GM18858 (cell line): ENCODE measurements around the gene STAC2.

Experiments
- ATAC-seq: cut with Tn5 transposase; IDR thresholded peaks from one replicate; pipeline ENCODE4 v1.9.1; 2021; ENCODE audit not compliant: unreplicated experiment

Gene STAC2

GRCh38 chr17:39212195-39212810, 13.4 kb downstream of the STAC2 start:
- no peak for ATAC-seq

GRCh38 chr17:39210093-39210434, 15.7 kb downstream of the STAC2 start:
- no peak for ATAC-seq

- ATAC-seq = no peak
Observed at GRCh38 chr17:39209317-39210092, 16.2 kb downstream of the STAC2 start.

DNA sequence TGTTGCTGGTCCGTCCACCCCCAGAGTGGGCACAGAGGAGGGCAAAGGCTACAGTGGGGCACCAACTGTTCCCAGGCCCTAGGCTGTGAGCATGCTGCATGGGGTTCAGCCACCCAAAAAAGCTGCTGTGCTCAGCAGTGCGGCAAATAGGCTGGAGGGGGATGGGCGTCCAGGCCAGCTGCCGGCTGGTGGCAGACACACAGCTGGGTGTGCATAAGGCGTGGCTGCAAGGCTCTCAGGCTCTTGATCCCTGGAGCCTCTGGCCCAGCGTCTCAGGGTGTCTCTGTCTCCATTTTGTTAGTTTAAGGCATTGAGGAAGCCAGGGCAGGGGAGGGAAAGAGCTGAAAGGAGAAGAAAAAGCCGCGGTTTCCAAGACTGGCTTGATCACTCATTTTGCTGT, 16.9 kb downstream of the STAC2 start:
- no peak for ATAC-seq

DNA sequence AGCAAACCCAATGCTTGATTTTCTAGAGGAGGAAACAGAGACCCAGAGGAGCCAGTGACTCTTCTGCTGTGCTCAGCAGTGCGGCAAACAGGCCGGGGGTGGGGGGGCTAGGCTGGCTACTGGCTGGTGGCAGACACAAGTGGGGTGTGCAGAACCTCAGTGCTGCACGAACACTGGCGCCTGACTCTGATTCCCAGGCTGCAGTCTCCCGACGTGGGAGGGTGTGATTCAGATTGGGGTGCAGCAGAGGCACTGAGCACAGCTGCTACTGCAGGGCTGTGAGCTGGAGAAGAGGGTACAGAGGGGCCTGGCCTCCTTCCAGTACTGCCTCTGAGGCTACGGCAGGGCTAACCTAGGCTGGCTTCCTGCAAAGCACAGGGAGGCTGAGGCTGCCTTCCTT, 17.6 kb downstream of the STAC2 start:
- no peak for ATAC-seq

DNA sequence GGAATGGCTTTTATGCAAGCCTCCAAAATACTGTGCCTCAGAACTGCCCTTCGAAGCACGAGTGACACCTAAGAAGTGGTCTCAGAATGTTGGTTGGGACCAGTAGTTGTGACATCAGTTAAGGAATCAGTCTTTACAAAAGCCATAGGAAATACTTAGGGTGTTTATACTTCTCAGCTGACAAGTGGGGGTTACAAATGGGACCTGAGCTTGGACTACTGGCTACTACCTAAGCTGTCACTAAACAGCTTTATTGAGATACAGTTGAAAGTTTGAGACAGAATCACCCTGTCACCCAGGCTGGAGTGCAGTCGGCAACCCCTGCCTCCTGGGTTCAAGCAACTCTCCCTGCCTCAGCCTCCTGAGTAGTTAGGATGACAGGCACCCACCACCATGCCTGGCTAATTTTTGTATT, 20.6 kb downstream of the STAC2 start:
- no peak for ATAC-seq

DNA sequence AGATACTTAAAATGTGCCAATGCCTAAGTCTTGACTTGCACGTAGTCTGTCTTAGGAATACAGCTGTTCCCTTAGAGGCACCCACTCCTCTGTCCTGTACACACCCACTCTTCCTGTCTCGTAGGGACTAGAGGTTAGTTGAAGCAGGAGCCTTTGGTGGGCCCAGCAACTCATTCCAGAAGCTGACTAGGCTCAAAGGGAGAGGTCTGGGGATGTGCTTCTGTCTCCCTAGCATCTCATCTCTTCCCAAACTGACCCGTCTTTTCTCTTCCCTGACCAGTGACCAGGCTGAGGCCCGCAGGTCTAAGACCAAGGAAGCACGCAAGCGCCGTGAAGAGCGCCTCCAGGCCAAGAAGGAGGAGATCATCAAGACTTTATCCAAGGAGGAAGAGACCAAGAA, 21.5 kb downstream of the STAC2 start:
- ATAC-seq = no peak

GRCh38 chr17:39200957-39201510, 24.7 kb downstream of the STAC2 start:
- ATAC-seq = no peak

DNA sequence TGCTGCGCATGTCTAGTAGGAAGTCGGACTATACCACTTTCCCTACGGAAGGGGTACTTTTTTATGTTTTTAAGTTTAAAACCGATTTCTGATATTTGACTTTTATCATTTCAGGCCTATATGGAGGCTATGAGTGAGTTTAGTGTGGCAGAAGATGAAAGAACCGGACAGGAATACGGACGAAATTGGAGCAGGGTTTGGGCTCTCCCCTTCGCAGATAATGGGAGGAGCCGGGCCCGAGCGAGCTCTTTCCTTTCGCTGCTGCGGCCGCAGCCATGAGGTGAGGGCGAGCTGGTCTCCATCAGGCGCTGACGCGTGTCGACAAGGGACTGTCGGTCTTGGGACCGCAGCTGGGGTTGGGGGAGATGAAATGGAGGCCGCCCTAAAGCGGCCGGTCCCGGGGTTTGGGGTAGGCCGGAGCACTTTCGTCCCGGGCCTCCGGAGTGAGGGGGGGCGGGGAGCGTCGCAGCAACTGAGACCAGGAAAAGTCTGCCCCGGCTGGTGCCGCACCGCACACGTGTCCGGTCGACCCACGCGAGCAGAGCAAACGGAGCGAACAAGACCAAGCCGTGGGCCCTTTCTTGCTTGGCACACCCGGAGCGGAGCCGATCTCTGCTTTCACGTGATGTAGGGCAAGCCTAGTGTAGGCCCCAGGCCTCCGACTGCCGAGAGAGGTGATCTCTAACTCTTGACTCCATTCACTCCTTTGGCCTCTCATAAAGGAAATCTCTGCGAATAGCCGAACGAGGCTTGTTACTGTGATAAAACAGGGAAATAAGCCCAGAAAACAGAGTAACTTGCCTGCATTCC, 25.5 kb downstream of the STAC2 start, which contains the start of gene RPL19:
Gene RPL19 (plus strand): TSS at position 214 of the 810 bp plus-strand sequence. CDS start 62 bp downstream, at position 276.
- ATAC-seq = peak; percentile 41

- ATAC-seq = peak; percentile 59
Observed at GRCh38 chr17:39199820-39200069, 26.0 kb downstream of the STAC2 start.

DNA sequence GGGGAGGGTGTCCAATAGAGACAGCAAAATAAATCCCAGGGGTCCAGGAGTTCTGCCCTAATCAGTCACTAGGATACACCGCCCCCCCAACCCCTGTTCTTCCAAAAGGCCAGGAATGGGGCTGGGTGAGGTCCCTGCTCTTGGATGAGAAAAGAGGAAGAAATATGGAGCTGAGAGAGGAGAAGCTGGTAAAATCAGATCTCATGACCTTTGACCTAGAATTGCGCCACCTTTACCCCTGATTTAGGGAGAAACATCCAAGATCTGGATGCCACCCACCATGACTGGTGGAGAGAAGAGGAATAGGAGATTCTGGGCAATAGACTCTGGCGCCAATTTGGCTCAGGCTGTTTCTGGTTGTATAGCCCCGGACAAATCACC, 27.6 kb downstream of the STAC2 start:
- ATAC-seq = no peak

DNA sequence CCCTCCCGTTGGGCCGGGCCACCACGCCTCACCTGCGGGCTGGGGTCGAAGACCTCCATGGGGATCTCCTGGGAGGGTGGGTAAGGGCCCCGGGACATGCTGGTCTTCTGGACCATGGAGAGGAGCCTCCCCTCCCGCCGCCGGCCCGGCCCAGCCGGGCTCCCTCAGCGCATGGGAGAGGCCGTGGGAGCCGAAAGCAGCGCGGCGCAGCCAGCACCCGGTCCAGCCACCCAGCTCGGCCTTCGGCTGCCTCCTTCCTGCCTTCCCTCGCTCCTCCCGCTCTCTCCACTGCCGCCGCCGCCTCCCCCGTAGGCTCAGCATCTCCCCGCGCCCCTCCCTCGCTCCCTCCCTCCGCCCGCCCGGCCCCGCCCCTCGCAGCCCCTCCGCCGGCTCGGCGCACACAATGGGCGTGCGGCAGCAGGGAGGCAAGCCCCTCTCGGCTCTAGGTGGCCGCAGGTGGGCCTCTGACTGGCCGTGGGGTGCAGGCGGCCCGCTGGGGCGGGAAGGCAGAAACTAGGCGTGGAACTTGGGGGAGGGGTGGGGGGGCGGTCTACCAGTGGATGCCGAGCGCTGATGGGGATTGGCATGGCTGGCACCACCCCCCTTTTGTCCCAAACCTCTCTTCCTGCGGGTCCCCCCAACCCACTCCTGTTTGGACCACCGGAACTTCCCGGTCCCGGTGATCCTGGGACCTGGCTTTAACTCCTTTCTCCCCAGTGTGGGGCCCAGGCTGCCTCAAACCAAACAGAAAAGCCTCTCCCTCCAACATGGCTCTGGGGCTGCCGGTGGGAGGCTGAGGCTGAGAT, 28.2 kb downstream of the STAC2 start, which contains the start of gene CACNB1:
Gene CACNB1 (minus strand): TSS at position 290 of the 806 bp plus-strand sequence. CDS start 174 bp downstream, at position 116.
- ATAC-seq = no peak

GRCh38 chr17:39196808-39197291, 28.9 kb downstream of the STAC2 start:
- no peak for ATAC-seq

GRCh38 chr17:39196241-39196807, 29.4 kb downstream of the STAC2 start:
- ATAC-seq = no peak

- no peak for ATAC-seq
Observed at GRCh38 chr17:39195568-39196160, 30.1 kb downstream of the STAC2 start.

- no peak for ATAC-seq
Observed at GRCh38 chr17:39194985-39195524, 30.7 kb downstream of the STAC2 start.

DNA sequence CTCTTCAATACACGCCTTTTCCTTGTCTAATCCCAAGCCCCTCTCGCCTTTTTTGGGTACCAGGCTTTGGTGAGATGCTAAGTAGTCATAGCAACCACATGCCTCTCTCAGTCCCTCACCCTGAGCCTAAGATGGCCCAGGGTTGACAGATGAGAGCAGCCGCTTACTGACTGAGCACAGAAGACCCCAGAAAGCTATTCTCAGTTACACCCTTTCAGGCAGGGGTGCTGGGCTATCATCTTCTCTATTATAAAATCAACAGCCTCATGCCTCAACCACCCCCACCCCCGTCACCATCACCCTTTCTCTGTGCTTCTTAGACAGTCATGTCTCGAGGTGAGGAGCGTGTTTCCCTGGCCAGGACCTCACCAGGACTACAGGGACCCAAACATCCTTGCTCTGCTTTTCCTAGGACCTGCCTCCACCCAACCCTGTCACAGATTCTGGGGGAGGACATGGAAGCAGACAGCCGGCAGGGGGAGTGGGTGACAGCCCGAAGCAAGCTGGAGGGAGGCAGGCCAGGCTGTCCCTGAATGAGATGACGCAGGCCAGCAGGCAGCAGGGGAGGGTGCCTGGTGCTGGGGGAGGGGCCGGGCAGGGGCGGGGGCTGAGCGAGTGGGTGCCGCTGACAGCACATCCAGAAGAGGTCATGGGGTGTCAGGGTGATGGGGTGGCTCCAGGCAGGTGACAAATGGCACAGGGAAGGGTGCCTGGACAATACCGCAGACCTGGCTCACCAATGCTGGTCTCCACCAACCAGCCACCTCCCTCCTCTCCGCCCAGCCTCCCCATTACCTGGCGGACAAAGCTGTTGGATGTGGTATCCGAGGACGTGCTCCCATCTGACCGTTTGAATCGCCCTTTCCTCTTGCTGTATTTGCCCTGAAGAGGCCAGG, 31.4 kb downstream of the STAC2 start:
- ATAC-seq = no peak

GRCh38 chr17:39193346-39193745, 32.4 kb downstream of the STAC2 start:
- no peak for ATAC-seq

- no peak for ATAC-seq
Observed at GRCh38 chr17:39192901-39193300, 32.8 kb downstream of the STAC2 start.
